ENCODE data around the gene RPGRIP1. TPM values are rescaled to one million over a fixed set of nuclear protein-coding genes. Genes with fewer than 3 reads are reported as not detected.

RPGRIP1 gene
- total and polyA plus RNA-seq, 2 donors (not counting 1 experiment from before 2014, with no cell fraction given), result 0.22 to 0.86 TPM

GRCh38 chr14:21238823-21239518 is 40.9 kb upstream of the RPGRIP1 start:
- no peak overlapping the region for H3K4me3 ChIP-seq (ENCODE audit: control extremely low read depth in 1 of 5, extremely low read depth in 1 of 5, insufficient read depth in 1 of 5, low read depth in 2 of 5, low read length in 4 of 5)
- H3K27ac Mint-ChIP-seq, result no peak overlapping the region
- H3K27me3 Mint-ChIP-seq, result no peaks in the 10 kb centered on the region
- H3K27me3 ChIP-seq (replicated peaks in 1 of 4; ENCODE audit: control extremely low read depth in 1 of 4, control insufficient read depth in 3 of 4, insufficient read depth in 4 of 4, low read length in 3 of 4), result no peaks in the 10 kb centered on the region
- ChIA-PET POLR2A (no interaction called here), CTCF (interaction anchor here (1.7 kb wide), 1 partner anchor 26 kb away, joined by 5 read pairs; no protein-coding TSS in a partner anchor)
- H3K4me1 ChIP-seq (ENCODE audit: control insufficient read depth in 2 of 2, insufficient read depth in 2 of 2, low read length in 2 of 2), result peaks cover 0 to 5% of the 10 kb centered on the region in 2 donors
- no peak overlapping the region for H3K4me2 ChIP-seq (replicated peaks; ENCODE audit: low read depth, low read length, poor library complexity, severe bottlenecking)
- peaks cover 51% of the 10 kb centered on the region for H3K4me1 Mint-ChIP-seq
- intact Hi-C loops (cut with micrococcal nuclease), result no loop called here
- DNase-seq (no peak), ATAC-seq (ENCODE audit: low read depth) (no peak)
- H3K36me3 ChIP-seq (replicated peaks in 1 of 2; ENCODE audit: control extremely low read depth in 1 of 2, control insufficient read depth in 1 of 2, extremely low read depth in 1 of 2, insufficient read depth in 2 of 2, low read length in 1 of 2), result peaks cover 15 to 42% of the 10 kb centered on the region in 2 experiments
- H4K20me1 ChIP-seq (ENCODE audit: control insufficient read depth, insufficient read depth, low read length, poor library complexity, severe bottlenecking), result peaks cover 87% of the 10 kb centered on the region
- no peak for TF ChIP-seq CTCF (IDR thresholded peaks at IDR 0.05)
- no peak for TF ChIP-seq EZH2 (IDR thresholded peaks at IDR 0.05; ENCODE audit: borderline replicate concordance, insufficient read depth, low read depth, low read length, poor library complexity, severe bottlenecking)
- no peak overlapping the region for H3K4me3 Mint-ChIP-seq
- H3K9me3 ChIP-seq (ENCODE audit: control extremely low read depth in 1 of 3, control insufficient read depth in 2 of 3, insufficient read depth in 1 of 3, low read length in 2 of 3), result no peaks in the 10 kb centered on the region
- 97% methylated on average over 4 of the region's 11 CpGs for WGBS (ENCODE audit: insufficient coverage)
- H2AFZ ChIP-seq (ENCODE audit: insufficient read depth, low read depth, low read length, poor library complexity, severe bottlenecking), result no peak overlapping the region
- H3K27ac ChIP-seq (ENCODE audit: low read length in 2 of 2), result peak overlapping the region in 1 of 2 donors; percentile 4
- no peak overlapping the region for H3K9ac ChIP-seq (ENCODE audit: low read length)
- no peaks in the 10 kb centered on the region for H3K9me3 Mint-ChIP-seq (ENCODE audit: insufficient read depth)
- peaks cover 99% of the 10 kb centered on the region for H3K79me2 ChIP-seq (ENCODE audit: control insufficient read depth, insufficient read depth, low read length)

DNA sequence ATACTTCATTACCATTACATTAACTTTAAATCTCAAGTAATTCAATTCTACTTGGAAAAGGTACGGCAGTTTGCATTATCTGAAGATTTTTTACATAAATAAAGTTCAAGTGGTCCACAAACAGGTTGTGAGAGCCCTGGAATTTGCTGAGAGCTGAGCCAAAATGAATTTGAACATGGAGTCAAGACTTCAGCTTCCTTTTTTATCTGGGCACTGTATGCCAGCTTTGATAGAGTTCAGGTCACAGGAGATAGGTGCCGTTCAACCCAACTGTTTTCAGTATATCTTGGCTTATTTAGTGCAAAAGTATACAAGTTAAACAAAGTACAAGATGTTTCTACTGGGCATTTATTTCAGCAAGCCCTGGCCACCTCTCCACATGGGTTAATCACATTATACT is 39.5 kb upstream of the RPGRIP1 start:
- TF ChIP-seq EZH2 (IDR thresholded peaks at IDR 0.05; ENCODE audit: borderline replicate concordance, insufficient read depth, low read depth, low read length, poor library complexity, severe bottlenecking), result no peak
- TF ChIP-seq CTCF (IDR thresholded peaks at IDR 0.05), result no peak
- H3K27ac Mint-ChIP-seq, result no peak overlapping the region
- no peak overlapping the region for H3K9ac ChIP-seq (ENCODE audit: low read length)
- no peak for ATAC-seq (ENCODE audit: low read depth)
- no peak overlapping the region for H3K4me3 ChIP-seq (ENCODE audit: control extremely low read depth in 1 of 5, extremely low read depth in 1 of 5, insufficient read depth in 1 of 5, low read depth in 2 of 5, low read length in 4 of 5)
- H2AFZ ChIP-seq (ENCODE audit: insufficient read depth, low read depth, low read length, poor library complexity, severe bottlenecking), result no peak overlapping the region
- intact Hi-C loops (cut with micrococcal nuclease), result loop anchor here (2.0 to 5.0 kb wide), 2 partner anchors 157 to 316 kb away; no protein-coding TSS in a partner anchor
- POLR2A ChIA-PET, result no interaction called here
- H3K79me2 ChIP-seq (ENCODE audit: control insufficient read depth, insufficient read depth, low read length), result peaks cover 99% of the 10 kb centered on the region
- H3K4me3 Mint-ChIP-seq, result no peak overlapping the region
- CTCF ChIA-PET, result interaction anchor here (0.7 to 1.7 kb wide), 2 partner anchors 25 to 730 kb away, joined by 4 to 5 read pairs; no protein-coding TSS in a partner anchor
- H3K9me3 Mint-ChIP-seq (ENCODE audit: insufficient read depth), result no peaks in the 10 kb centered on the region
- peaks cover 14 to 47% of the 10 kb centered on the region in 2 experiments for H3K36me3 ChIP-seq (replicated peaks in 1 of 2; ENCODE audit: control extremely low read depth in 1 of 2, control insufficient read depth in 1 of 2, extremely low read depth in 1 of 2, insufficient read depth in 2 of 2, low read length in 1 of 2)
- H3K27me3 Mint-ChIP-seq, result no peaks in the 10 kb centered on the region
- DNase-seq, result no peak
- H3K27me3 ChIP-seq (replicated peaks in 1 of 4; ENCODE audit: control extremely low read depth in 1 of 4, control insufficient read depth in 3 of 4, insufficient read depth in 4 of 4, low read length in 3 of 4), result no peaks in the 10 kb centered on the region
- peaks cover 0 to 5% of the 10 kb centered on the region in 2 donors for H3K4me1 ChIP-seq (ENCODE audit: control insufficient read depth in 2 of 2, insufficient read depth in 2 of 2, low read length in 2 of 2)
- H3K4me2 ChIP-seq (replicated peaks; ENCODE audit: low read depth, low read length, poor library complexity, severe bottlenecking), result no peak overlapping the region
- no peak overlapping the region for H3K27ac ChIP-seq (ENCODE audit: low read length in 2 of 2)
- H3K4me1 Mint-ChIP-seq, result peaks cover 39% of the 10 kb centered on the region
- no CpG with 5 or more reads among the region's 2 CpGs for WGBS (ENCODE audit: insufficient coverage)
- H4K20me1 ChIP-seq (ENCODE audit: control insufficient read depth, insufficient read depth, low read length, poor library complexity, severe bottlenecking), result peaks cover 72% of the 10 kb centered on the region
- no peaks in the 10 kb centered on the region for H3K9me3 ChIP-seq (ENCODE audit: control extremely low read depth in 1 of 3, control insufficient read depth in 2 of 3, insufficient read depth in 1 of 3, low read length in 2 of 3)
